Non-pigmented ciliary epithelial cell (primary cell): ENCODE results near the gene PUM2.

Experiments
- DNase-seq: peaks from one replicate; pipeline ENCODE4 v3.0.0-alpha.2; 2010; ENCODE audit warnings: low read depth

The PUM2 gene

GRCh38 chr2:20339012-20339411, 11.6 kb downstream of the PUM2 start:
- DNase-seq = no peak

- DNase-seq = no peak
These were observed 15.9 kb downstream of the PUM2 start for GRCh38 chr2:20334605-20335203.

- no peak for DNase-seq
These were observed 16.9 kb downstream of the PUM2 start for GRCh38 chr2:20333738-20334137.

GRCh38 chr2:20330192-20330591, 20.5 kb downstream of the PUM2 start:
- DNase-seq = no peak

GRCh38 chr2:20327370-20327769, 23.3 kb downstream of the PUM2 start:
- no peak for DNase-seq

- no peak for DNase-seq
These were observed 24.4 kb downstream of the PUM2 start for GRCh38 chr2:20326163-20326780.

GRCh38 chr2:20322527-20323300, 27.9 kb downstream of the PUM2 start:
- DNase-seq = no peak

GRCh38 chr2:20317690-20318089, 33.0 kb downstream of the PUM2 start:
- no peak for DNase-seq

GRCh38 chr2:20317197-20317596, 33.4 kb downstream of the PUM2 start:
- no peak for DNase-seq

GRCh38 chr2:20314562-20315501, 35.8 kb downstream of the PUM2 start:
- peak; percentile 24 for DNase-seq

- DNase-seq = no peak
These were observed 37.0 kb downstream of the PUM2 start for GRCh38 chr2:20313659-20314058.

- DNase-seq = no peak
These were observed 41.6 kb downstream of the PUM2 start for GRCh38 chr2:20309001-20309400.

GRCh38 chr2:20307311-20307710, 43.3 kb downstream of the PUM2 start:
- no peak for DNase-seq

GRCh38 chr2:20304411-20304810, 46.2 kb downstream of the PUM2 start:
- peak; percentile 31 for DNase-seq

GRCh38 chr2:20303966-20304365, 46.7 kb downstream of the PUM2 start:
- DNase-seq = no peak

GRCh38 chr2:20302019-20302418, 48.6 kb downstream of the PUM2 start:
- DNase-seq = no peak

- DNase-seq = no peak
These were observed 50.0 kb downstream of the PUM2 start for GRCh38 chr2:20300656-20301055.

- no peak for DNase-seq
These were observed 51.5 kb downstream of the PUM2 start for GRCh38 chr2:20299113-20299512.

- no peak for DNase-seq
These were observed 56.4 kb downstream of the PUM2 start for GRCh38 chr2:20294231-20294630.

- DNase-seq = no peak
These were observed 57.7 kb downstream of the PUM2 start for GRCh38 chr2:20292984-20293383.

- no peak for DNase-seq
These were observed 58.7 kb downstream of the PUM2 start for GRCh38 chr2:20291846-20292408.

- DNase-seq = peak; percentile 56
These were observed 59.5 kb downstream of the PUM2 start for GRCh38 chr2:20291106-20291564.
